OCI-LY7 (cell line): ENCODE data around the gene RPGRIP1L. TPM values are rescaled to one million over a fixed set of nuclear protein-coding genes. Genes with fewer than 3 reads are reported as not detected.
A peak's percentile ranks its signal among the peaks of the same experiment; 100 is the strongest.

ENCODE experiments used
- BruUV-seq: library from RNA; stranded (reverse); fragments of 400-500 nt; replicated peaks from 2 replicates; lab custom pipeline; 2021; lab: Mats Ljungman, UMichigan
- CTCF ChIA-PET: fragments of 300-600 bp; sonication (Branson Sonifier 250); formaldehyde crosslinking; loops from one replicate; lab custom pipeline; 2022; ENCODE audit warnings: antibody characterized with exemption; ENCODE audit not compliant: unreplicated experiment; lab: Charles Lee
- POLR2A ChIA-PET: fragments of 300-600 bp; sonication (Branson Sonifier 250); formaldehyde crosslinking; loops from one replicate; lab custom pipeline; 2022; ENCODE audit warnings: antibody characterized with exemption; lab: Charles Lee
- DNase-seq: peaks from one replicate; pipeline ENCODE4 v3.0.0-alpha.2; 2015; ENCODE audit warnings: low spot score
- H2AFZ ChIP-seq: fragments of 200-600 bp; sonication (generic), shearing (Covaris generic); 2 replicates; pipeline ENCODE4 v1.6.1; 2014; ENCODE audit warnings: mild to moderate bottlenecking, antibody characterized with exemption, low read length, moderate library complexity
- H3K27ac ChIP-seq: fragments of 200-600 bp; sonication (generic); 2 replicates; pipeline ENCODE4 v1.5.1; 2014; ENCODE audit warnings: mixed run types, low read depth, mild to moderate bottlenecking, moderate library complexity, low read length, inconsistent platforms; ENCODE audit not compliant: poor library complexity, severe bottlenecking
- H3K36me3 ChIP-seq: fragments of 200-600 bp; sonication (generic); 2 replicates; pipeline ENCODE4 v1.6.1; 2014; ENCODE audit warnings: mild to moderate bottlenecking, antibody characterized with exemption, low read length, moderate library complexity, mixed read lengths; ENCODE audit not compliant: insufficient read depth
- H3K4me1 ChIP-seq: fragments of 200-600 bp; sonication (generic); 2 replicates; pipeline ENCODE4 v1.5.1; 2014; ENCODE audit warnings: mild to moderate bottlenecking, low read length; ENCODE audit not compliant: insufficient read depth, poor library complexity, severe bottlenecking
- H3K4me2 ChIP-seq: fragments of 200-600 bp; sonication (generic); 2 replicates; pipeline ENCODE4 v1.6.1; 2014; ENCODE audit warnings: mild to moderate bottlenecking, low read length
- H3K4me3 ChIP-seq: fragments of 200-600 bp; sonication (generic); 2 replicates; pipeline ENCODE4 v1.5.1; 2014; ENCODE audit warnings: mild to moderate bottlenecking, low read depth, low read length; ENCODE audit not compliant: poor library complexity, severe bottlenecking
- H3K79me2 ChIP-seq: fragments of 200-600 bp; sonication (generic); 2 replicates; pipeline ENCODE4 v1.6.1; 2016; ENCODE audit warnings: low read depth, mild to moderate bottlenecking, low read length, moderate library complexity, mixed read lengths; ENCODE audit not compliant: insufficient read depth
- H3K9me2 ChIP-seq: fragments of 200-600 bp; sonication (generic); 2 replicates; pipeline ENCODE4 v1.6.1; 2016; ENCODE audit warnings: mild to moderate bottlenecking, low read length, mixed read lengths; ENCODE audit not compliant: insufficient read depth
- H3K9me3 ChIP-seq: fragments of 200-600 bp; sonication (generic); 2 replicates; pipeline ENCODE4 v1.6.1; 2014; ENCODE audit warnings: mild to moderate bottlenecking, mixed run types, low read length, mixed read lengths
- H4K20me1 ChIP-seq: fragments of 200-600 bp; sonication (generic); 2 replicates; pipeline ENCODE4 v1.6.1; 2014; ENCODE audit warnings: mild to moderate bottlenecking, antibody characterized with exemption, low read length, moderate library complexity, mixed read lengths; ENCODE audit not compliant: insufficient read depth
- EZH2phosphoT487 ChIP-seq: fragments of 200-600 bp; sonication (generic); IDR thresholded peaks from 2 replicates; pipeline ENCODE4 v1.6.1; 2018; ENCODE audit warnings: low read depth, borderline replicate concordance, mild to moderate bottlenecking, mixed run types, antibody characterized with exemption, low read length, moderate library complexity, mixed read lengths
- intact Hi-C: fragments of 100-400 bp; cut with micrococcal nuclease; formaldehyde crosslinking; loops from one replicate; pipeline ENCODE4 v1.10.0; 2022; ENCODE audit not compliant: unreplicated experiment
- total RNA-seq, 2 experiments: library from RNA; depleted of rRNA in 1 of 2; stranded (reverse); fragments of >200 nt in 1 of 2; shearing (Covaris generic) in 1 of 2; gene quantifications; 2 replicates each; pipeline ENCODE4 v1.2.3, GENCODE V29; 2014 to 2022
- TF ChIP-seq, protein P1 (sequence below): fragments of 200-600 bp; sonication (generic); conservative IDR thresholded peaks from 2 replicates; pipeline ENCODE4 v1.5.1; 2014; ENCODE audit warnings: mild to moderate bottlenecking, antibody characterized with exemption, low read length, moderate library complexity, mixed read lengths

RPGRIP1L gene
- total RNA-seq, 2 experiments from 2014 or later: 12.7 to 15.4 TPM

- Histone ChIP-seq H3K9me3 (peaks cover 8% of the 10 kb centered on the region; the same call in 1 of the 2 replicates), H3K36me3 (no peaks in the 10 kb centered on the region), H3K9me2 (no peaks in the 10 kb centered on the region), H4K20me1 (peaks cover 15% of the 10 kb centered on the region), H3K27ac (no peak overlapping the region), H3K4me3 (no peak overlapping the region), H3K79me2 (no peaks in the 10 kb centered on the region), H3K4me2 (no peak overlapping the region), H2AFZ (no peak overlapping the region), H3K4me1 (peaks cover 6% of the 10 kb centered on the region)
- intact Hi-C loops: no loop called here
- ChIA-PET CTCF (interaction anchor here (0.7 kb wide), 1 partner anchor 10 kb away, joined by 3 read pairs; no protein-coding TSS in a partner anchor), POLR2A (interaction anchor here (0.6 kb wide), 1 partner anchor 109 kb away, joined by 4 read pairs; no protein-coding TSS in a partner anchor)
- peak; percentile 4 for DNase-seq
- no TSS peak for BruUV-seq
- no peak for TF ChIP-seq EZH2phosphoT487
These were observed 40.8 kb upstream of the RPGRIP1L start for GRCh38 chr16:53744449-53744848.

DNA sequence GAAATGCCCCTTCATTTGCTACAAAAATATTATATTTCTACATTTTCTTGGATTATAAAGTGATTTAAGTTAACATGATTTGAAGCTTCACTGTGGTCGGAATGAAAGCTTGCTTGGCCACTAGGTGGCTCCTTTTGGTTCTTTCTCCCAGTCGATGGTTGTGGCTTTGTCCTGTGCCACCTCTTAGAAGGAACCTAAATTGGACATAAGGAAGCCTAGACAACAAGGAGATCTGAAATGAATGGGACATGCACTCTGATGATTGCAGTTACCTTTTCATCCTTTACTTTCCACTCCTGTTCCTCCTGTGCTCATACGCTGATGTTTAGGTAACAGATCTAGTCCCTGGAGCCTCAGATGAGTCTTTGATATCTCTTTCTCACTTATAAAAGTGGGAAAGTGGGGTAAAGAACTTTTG is 39.5 kb upstream of the RPGRIP1L start:
- Histone ChIP-seq H3K27ac (no peak overlapping the region), H3K79me2 (no peaks in the 10 kb centered on the region), H3K9me2 (no peaks in the 10 kb centered on the region), H3K9me3 (peaks cover 8% of the 10 kb centered on the region; the same call in 1 of the 2 replicates), H4K20me1 (peaks cover 15% of the 10 kb centered on the region), H2AFZ (no peak overlapping the region), H3K36me3 (no peaks in the 10 kb centered on the region), H3K4me3 (no peak overlapping the region), H3K4me1 (peaks cover 6% of the 10 kb centered on the region), H3K4me2 (no peak overlapping the region)
- CTCF ChIA-PET: no interaction called here
- POLR2A ChIA-PET: interaction anchor here (1.0 kb wide), 2 partner anchors 13 to 17 kb away, joined by 3 to 4 read pairs; no protein-coding TSS in a partner anchor
- DNase-seq: peak; percentile 34
- intact Hi-C loops: no loop called here
- BruUV-seq: no TSS peak
- no peak for TF ChIP-seq EZH2phosphoT487
- TF ChIP-seq, protein P1, sequence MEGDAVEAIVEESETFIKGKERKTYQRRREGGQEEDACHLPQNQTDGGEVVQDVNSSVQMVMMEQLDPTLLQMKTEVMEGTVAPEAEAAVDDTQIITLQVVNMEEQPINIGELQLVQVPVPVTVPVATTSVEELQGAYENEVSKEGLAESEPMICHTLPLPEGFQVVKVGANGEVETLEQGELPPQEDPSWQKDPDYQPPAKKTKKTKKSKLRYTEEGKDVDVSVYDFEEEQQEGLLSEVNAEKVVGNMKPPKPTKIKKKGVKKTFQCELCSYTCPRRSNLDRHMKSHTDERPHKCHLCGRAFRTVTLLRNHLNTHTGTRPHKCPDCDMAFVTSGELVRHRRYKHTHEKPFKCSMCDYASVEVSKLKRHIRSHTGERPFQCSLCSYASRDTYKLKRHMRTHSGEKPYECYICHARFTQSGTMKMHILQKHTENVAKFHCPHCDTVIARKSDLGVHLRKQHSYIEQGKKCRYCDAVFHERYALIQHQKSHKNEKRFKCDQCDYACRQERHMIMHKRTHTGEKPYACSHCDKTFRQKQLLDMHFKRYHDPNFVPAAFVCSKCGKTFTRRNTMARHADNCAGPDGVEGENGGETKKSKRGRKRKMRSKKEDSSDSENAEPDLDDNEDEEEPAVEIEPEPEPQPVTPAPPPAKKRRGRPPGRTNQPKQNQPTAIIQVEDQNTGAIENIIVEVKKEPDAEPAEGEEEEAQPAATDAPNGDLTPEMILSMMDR: peak; percentile 88

GRCh38 chr16:53741546-53741945 is 37.9 kb upstream of the RPGRIP1L start:
- Histone ChIP-seq H3K4me3 (no peak overlapping the region), H4K20me1 (peaks cover 20% of the 10 kb centered on the region), H3K36me3 (no peaks in the 10 kb centered on the region), H3K79me2 (no peaks in the 10 kb centered on the region), H3K4me2 (no peak overlapping the region), H3K9me2 (no peaks in the 10 kb centered on the region), H3K4me1 (peaks cover 6% of the 10 kb centered on the region), H2AFZ (no peak overlapping the region), H3K27ac (no peak overlapping the region), H3K9me3 (no peaks in the 10 kb centered on the region)
- CTCF ChIA-PET: no interaction called here
- intact Hi-C loops: no loop called here
- DNase-seq: no peak
- no TSS peak for BruUV-seq
- TF ChIP-seq EZH2phosphoT487: no peak
- TF ChIP-seq, protein P1: no peak
- POLR2A ChIA-PET: no interaction called here
